GM18526 (cell line): ENCODE results near the gene PTPN6.

Source experiments
- POLR2A ChIP-seq: IDR thresholded peaks from 3 replicates; pipeline ENCODE4 v1.6.1; 2011; ENCODE audit not compliant: insufficient read length; ENCODE audit errors: extremely low read depth

PTPN6 gene

DNA sequence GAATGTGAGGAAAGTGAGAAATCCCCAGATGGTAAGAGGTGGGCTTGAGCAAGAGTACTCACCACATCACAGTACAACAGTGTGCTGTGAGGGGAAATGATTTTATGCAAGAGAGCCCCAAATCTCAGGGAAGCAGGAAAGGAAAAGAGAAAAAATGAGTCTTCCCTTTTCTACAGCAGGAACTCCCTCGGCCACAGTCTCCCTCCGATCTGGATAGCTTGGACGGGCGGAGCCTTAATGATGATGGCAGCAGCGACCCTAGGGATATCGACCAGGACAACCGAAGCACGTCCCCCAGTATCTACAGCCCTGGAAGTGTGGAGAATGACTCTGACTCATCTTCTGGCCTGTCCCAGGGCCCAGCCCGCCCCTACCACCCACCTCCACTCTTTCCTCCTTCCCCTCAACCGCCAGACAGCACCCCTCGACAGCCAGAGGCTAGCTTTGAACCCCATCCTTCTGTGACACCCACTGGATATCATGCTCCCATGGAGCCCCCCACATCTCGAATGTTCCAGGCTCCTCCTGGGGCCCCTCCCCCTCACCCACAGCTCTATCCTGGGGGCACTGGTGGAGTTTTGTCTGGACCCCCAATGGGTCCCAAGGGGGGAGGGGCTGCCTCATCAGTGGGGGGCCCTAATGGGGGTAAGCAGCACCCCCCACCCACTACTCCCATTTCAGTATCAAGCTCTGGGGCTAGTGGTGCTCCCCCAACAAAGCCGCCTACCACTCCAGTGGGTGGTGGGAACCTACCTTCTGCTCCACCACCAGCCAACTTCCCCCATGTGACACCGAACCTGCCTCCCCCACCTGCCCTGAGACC lies 15.6 kb upstream of the PTPN6 start:
- TF ChIP-seq POLR2A, result no peak

- no peak for TF ChIP-seq POLR2A
Measured at GRCh38 chr12:6936194-6936635, 14.9 kb upstream of the PTPN6 start.

- TF ChIP-seq POLR2A, result no peak
Measured at GRCh38 chr12:6936636-6937480, 14.3 kb upstream of the PTPN6 start.

GRCh38 chr12:6937481-6938352 lies 13.4 kb upstream of the PTPN6 start:
- peak; percentile 85 for TF ChIP-seq POLR2A

- no peak for TF ChIP-seq POLR2A
Measured at GRCh38 chr12:6938353-6939190, 12.6 kb upstream of the PTPN6 start.

GRCh38 chr12:6939191-6939540 lies 12.0 kb upstream of the PTPN6 start:
- TF ChIP-seq POLR2A, result no peak

GRCh38 chr12:6941267-6941666 lies 9.9 kb upstream of the PTPN6 start:
- TF ChIP-seq POLR2A, result no peak

- TF ChIP-seq POLR2A, result no peak
Measured at GRCh38 chr12:6941782-6942181, 9.4 kb upstream of the PTPN6 start.

DNA sequence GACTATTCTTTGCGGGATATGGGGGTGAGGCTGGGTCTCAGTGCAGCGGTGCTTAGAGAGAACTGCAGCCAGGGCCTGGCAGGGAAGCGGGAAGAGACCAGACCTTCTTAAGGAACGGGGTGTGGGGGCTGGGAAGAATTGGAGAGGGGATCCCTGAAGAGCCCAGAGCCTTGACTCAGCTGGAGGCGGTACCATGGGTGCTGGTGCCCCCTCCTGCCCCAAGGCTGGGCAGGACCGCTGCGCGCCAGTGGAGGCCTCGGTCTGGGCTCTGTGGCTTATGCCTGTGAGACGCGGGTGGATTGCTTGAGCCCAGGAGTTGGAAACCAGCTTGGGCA lies 8.9 kb upstream of the PTPN6 start:
- TF ChIP-seq POLR2A, result no peak

DNA sequence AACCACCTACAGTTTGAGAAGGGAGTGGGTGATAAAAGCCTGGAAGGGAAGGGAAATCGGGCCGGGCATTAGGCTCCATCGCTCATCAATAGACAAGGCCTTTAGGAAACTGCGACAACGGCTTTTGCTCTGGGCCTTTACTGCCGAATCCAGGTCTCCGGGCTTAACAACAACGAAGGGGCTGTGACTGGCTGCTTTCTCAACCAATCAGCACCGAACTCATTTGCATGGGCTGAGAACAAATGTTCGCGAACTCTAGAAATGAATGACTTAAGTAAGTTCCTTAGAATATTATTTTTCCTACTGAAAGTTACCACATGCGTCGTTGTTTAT lies 7.8 kb upstream of the PTPN6 start:
- TF ChIP-seq POLR2A, result no peak

DNA sequence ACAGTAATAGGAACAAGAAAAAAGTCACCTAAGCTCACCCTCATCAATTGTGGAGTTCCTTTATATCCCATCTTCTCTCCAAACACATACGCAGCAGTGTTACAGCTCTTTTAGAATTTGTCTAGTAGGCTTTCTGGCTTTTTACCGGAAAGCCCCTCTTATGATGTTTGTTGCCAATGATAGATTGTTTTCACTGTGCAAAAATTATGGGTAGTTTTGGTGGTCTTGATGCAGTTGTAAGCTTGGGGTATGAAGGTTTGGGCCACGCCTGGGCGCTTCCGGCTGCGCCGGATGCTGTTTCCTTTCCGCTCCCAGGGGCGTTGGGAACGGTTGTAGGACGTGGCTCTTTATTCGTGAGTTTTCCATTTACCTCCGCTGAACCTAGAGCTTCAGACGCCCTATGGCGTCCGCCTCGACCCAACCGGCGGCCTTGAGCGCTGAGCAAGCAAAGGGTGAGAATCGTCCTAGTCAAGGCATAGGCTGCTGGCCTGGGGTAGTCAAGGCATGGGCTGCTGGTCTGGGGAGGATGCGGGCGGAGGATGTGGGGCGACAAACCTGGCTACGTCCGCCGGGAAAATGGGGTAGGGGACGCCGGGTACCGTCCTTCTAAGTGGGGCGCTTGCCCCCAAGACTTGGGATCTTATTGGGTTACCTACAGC lies 7.3 kb upstream of the PTPN6 start, which contains the start of the genes C12orf57 and RNU7-1:
TSS of gene C12orf57 (plus strand) at position 301 of the 659 bp plus-strand sequence. CDS start at position 401, 100 bp downstream.
TSS of gene RNU7-1 (plus strand) at position 95 of the 659 bp plus-strand sequence.
- peak; percentile 100 for TF ChIP-seq POLR2A

DNA sequence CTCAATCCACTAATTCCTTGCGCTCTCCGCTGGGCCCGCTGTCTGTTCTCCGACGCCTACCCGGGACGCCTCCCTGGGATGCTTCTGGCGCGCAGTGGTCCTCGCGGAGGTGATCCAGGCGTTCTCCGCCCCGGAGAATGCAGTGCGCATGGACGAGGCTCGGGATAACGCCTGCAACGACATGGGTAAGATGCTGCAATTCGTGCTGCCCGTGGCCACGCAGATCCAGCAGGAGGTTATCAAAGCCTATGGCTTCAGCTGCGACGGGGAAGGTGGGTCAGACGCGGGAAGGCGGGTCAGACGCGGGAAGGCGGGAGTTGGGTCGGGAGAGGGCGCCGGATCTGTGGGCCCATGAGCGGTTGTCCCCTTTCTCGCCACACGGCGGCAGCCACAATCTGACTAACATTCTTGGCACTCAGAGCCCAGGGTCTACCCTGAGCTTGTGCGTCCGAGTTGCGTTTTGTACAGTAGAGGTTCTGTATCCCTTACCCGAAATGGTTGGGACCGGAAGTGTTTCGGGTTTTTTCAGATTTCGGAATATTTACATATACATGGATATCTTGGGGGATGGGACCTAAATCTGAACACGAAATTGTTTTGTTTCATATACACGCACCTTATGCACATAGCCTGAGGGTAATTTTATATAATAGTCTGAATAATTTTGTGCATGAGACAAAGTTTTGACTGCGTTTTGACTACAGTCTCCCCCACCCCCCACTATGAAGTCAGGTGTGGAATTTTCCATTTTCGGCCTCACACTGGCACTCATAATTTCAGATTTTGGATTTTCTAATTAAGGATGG lies 6.6 kb upstream of the PTPN6 start:
- TF ChIP-seq POLR2A, result no peak

- TF ChIP-seq POLR2A, result no peak
Measured at GRCh38 chr12:6945613-6946012, 5.5 kb upstream of the PTPN6 start.
